ENCODE results near the gene CEBPA. TPM values are rescaled to one million over a fixed set of nuclear protein-coding genes. Genes with fewer than 3 reads are reported as not detected.

The CEBPA gene
- total RNA-seq, 1 experiment from 2014 or later, result 10.9 TPM

DNA sequence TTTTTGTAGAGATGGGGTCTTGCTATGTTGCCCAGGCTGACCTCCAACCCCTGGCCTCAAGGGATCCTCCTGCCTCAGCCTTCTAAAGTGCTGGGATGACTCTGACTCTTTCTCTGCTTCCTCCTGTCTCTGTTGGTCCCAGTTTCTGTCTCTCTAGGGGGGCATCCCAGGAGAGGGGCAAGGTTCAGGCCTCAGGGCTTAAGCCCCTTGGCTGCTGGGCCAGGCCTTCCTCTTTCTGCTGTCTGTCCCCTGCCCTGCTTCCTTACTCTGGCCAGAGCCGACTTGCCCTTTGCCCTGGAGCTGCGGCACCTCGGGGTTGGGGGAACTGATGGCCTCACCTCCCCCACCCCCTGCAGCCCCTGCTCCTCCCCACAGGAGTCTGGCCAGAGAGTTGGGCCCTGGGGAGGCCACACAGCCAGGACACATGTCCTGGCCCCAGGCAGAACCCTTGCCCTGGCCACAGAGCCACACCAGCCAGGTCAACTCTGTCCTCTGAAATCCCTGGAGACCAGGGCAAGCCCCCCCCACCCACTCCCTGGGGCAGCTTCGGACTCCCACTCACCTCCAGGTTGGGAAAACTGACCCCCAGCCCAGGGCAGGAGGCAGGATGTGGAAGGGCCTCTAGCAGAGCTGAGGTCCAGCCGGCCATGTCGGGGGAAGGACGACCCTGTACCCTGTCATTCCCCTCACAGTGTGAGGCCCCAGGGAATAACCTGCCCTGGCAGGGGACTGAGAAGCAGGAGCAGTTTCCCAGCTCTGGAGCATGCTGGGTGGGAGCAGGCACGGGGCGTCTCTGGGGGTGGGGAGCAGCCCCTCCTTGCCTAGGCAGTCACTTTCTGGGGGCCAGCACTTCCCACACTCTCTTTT lies 23.7 kb downstream of the CEBPA start:
- in situ Hi-C loops (cut with HindIII; ENCODE audit: low sequenced_read_pairs), result no loop called here
- DNase-seq (ENCODE audit: low spot score), result no peak

DNA sequence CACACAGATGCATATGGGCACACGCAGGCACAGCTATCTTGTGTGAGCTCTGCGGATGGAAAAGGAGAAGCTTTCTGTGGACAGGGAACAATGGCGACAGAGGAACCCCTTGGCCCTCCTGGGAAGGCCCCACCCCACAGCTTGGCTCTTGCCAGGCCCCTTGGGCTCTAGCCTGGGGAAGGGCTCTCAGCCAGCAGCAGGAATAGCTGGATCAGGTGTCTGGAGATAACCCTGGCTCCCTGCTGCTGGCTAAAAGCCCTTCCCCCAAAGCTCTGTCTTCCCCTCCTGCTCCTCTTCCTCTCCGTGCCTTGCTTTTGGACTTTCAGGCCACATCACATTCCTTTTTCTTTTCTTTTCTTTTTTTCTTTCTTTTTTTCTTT lies 24.3 kb downstream of the CEBPA start:
- in situ Hi-C loops (cut with HindIII; ENCODE audit: low sequenced_read_pairs), result no loop called here

DNA sequence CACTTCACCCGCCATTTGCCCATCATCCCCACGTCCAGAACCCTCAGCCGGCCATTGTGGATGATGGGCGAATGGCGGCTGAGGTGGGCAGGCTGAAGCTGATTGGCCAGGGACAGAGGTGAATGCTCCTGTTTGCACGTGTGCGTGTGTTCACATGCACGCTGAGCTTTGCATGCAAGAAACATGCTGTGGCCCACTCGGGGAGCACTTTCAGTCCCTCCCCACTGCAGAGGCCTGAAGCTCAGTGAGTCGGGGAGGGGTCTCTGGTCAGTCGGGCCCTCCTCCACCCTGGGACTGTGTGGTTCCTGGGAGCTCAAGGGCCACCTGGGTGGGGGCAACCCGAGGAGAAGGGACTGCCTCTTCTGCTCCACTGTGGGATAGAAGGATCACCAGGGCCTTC lies 24.9 kb downstream of the CEBPA start:
- DNase-seq (ENCODE audit: low spot score), result no peak
- in situ Hi-C loops (cut with HindIII; ENCODE audit: low sequenced_read_pairs), result no loop called here

More for the DNA sequence above, 24.3 kb downstream of the CEBPA start:
- no peak for DNase-seq (ENCODE audit: low spot score)

DNA sequence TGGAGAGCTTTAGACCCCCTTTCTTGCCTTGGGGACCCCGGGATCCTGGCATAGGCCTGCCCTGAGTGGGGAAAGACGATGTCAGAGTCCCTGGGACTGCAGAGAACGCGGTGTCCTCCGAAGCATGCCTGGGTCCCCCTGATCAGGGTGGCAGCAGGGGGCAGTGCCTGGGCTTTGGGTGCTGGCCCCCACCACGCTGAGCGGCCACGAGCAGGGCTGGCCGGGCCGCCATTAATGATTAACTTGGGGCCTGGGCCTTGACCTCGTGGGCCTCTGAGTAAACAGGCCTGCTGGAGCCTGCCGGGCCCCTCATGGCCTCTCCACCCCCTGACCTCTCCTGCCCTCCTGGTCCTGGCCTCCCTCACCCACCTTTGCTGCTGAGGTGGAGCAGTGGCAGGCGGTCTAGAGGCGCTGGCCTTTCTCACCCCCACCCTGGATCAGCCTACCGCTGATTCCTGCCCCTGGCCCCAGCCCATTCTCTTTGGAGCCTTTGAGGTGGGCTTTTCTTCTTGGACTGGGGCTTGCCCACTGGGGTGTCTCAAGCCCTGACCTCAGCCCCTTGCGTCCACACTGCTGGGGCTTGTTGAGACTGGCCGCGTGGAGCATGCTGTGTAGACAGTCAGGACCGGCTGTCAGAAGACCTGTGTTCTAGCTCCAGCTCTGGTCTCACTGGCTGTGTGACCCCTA lies 26.3 kb downstream of the CEBPA start:
- DNase-seq (ENCODE audit: low spot score), result no peak
- in situ Hi-C loops (cut with HindIII; ENCODE audit: low sequenced_read_pairs), result no loop called here

DNA sequence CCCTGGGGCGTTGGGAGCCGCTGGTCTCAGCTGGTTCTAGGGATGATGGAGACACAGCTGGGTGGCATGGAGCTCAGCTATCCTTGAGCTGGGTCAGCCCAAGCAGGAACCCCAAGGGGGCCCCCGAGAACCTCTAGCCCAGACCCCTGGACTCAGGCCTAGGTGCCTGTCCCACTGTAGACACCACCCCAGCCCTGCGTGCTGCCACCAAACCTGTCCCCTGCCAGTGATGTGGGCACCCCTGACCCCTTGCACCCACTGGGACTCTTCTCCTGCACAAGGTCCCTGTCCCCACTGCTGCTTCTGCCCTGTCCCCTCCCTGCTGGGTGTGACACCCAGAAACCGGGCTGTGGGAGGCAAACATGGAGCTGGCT lies 26.8 kb downstream of the CEBPA start:
- no peak for DNase-seq (ENCODE audit: low spot score)
- in situ Hi-C loops (cut with HindIII; ENCODE audit: low sequenced_read_pairs), result no loop called here

DNA sequence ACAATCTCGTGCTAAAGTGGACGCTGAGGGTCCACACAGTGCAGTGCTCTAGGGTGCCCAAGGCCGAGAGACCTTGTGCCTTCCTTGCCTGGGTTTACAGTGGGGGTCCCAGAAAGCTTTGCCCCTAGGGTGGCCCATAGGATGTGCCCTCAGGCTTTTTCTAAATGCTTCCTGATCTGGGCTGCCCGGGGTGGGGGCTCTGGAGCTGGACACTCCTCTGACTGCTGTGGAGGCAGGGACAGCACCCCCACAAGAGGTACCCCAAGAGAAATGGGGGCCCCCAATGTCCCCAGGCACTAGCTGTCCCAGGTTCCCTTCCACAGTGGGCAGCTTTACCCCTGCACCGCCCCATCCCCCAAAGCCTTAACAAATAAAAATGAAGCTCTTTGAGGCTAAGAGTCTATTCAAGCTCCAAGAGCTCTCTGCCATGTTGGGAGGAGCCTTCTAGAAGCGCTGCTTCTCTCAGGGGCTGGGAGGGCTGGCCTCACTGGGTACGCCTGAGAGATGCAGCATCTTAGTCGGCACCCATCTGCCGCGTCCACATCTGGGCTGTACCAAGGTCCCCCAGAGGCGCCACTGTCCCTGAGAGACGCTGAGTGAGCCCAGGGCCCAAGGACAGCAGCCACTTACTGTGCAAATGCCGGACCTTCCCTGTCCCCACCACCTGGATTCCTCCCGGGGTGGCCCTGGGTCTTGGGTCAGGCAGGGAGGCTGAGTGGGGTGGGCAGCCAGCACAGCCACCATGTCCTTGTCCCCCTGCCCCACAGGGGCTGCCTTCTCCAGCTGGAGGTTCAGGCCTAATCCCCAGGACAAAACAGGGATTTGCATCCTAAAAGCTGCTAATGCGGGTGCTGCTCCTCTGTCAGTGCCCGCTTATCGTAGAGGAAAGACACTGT lies 27.4 kb downstream of the CEBPA start:
- no peak for DNase-seq (ENCODE audit: low spot score)
- in situ Hi-C loops (cut with HindIII; ENCODE audit: low sequenced_read_pairs), result no loop called here

DNA sequence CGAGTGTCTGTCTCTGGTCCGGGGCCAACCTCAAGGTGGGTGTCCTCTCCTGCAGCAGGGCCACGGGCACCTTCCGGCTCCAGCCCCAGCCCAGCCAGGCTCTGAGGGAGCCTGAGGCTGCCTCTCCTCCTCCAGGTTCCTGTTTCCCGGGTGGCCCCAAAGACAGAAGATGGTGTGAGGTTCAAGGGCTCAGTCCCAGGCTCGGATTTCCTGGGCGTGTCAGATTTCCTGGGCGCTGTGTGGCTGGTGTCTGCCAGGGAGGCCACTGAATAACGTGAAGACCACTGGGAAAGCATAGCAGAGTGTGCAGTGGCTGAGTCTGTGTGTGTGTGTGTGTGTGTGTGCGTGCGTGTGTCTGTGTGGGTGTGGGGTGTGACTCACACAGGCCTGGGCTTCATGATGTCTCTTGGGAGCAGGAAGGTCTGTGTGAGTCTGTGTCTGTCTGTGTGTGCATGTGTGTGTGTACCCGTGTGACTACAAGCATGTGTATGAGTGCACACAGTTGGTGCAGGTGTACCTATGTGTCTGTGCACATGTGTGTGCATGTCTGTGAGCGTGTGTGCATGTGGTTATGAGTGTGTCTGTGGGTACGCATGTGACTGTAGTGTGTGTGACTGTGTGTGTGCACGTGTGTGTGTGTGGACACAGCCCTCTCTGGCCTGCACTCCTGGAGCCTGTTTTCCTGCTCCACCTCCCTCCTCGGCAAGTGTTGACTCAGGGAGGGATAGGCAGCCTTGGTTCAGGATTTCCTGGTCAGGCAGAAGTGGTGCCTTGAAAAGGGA lies 28.3 kb downstream of the CEBPA start:
- no peak for DNase-seq (ENCODE audit: low spot score)
- in situ Hi-C loops (cut with HindIII; ENCODE audit: low sequenced_read_pairs), result no loop called here

DNA sequence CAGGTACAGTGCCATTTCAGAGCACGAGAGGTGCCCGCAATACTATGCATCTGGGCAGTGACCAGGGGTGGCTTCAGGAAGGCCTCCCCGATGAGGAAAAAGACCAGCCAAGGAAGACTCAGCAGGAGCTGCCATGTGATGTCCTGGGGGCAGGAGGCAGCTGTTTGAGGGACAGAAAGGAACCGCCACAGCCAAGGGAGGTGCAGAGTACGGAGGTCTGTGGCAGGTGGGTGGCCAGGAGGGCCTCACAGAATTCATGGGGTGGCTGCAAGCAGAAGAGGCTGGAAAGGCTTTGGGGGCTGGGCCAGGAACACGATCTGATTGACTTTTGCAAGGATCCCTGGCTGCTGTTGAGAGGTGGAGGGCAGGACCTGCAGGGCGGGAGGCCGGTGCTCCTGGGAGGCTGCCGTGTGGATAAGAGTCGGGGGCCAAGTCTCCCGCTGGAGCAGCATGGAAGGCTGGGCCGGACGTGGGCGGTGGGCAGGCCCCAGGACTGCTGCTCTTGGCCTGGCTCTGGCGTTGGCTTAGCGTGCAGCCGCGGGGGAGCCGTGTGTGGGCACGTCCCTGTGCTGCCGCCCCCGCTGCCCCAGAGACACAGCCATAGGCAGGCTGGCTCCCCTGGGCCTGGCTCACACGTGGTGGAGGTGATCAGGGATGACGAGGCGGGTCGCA lies 29.1 kb downstream of the CEBPA start:
- in situ Hi-C loops (cut with HindIII; ENCODE audit: low sequenced_read_pairs), result no loop called here
- no peak for DNase-seq (ENCODE audit: low spot score)

DNA sequence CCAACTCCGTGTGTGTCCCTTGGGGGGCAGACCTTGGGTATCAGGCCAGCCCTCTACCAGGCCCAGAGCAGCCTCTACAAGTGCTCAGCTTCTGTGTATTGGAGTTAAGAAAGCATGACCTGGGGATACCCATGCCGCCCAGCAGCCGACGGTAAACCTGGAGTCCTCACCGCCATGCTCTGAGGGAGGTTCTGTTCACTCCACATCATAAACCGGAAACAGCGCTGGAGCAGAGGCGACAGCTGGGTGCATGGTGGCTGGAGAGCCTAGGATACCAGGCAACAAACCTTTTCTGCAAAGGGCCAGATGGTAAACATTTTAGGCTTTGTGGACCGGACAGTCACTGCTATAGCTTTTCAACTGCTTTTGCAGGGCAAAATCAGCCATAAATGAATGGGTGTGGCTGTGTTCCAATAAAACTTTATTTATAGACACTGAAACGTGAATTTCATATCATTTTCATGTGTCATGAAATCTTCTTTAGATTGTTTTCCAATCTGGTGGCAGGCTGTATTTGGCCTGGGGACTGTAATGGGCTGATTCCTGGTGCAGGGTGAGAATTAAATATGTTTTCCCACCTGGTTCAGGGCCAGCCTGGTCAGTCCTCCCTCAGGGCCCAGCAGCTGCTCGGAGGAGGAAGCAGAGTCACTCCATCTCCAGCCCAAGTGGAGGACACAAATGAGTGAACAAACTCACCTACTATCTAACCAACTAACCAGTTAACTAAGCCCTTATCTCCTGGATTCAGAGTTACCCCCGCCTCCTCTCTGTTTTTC lies 30.9 kb downstream of the CEBPA start:
- DNase-seq (ENCODE audit: low spot score), result no peak
- in situ Hi-C loops (cut with HindIII; ENCODE audit: low sequenced_read_pairs), result no loop called here

DNA sequence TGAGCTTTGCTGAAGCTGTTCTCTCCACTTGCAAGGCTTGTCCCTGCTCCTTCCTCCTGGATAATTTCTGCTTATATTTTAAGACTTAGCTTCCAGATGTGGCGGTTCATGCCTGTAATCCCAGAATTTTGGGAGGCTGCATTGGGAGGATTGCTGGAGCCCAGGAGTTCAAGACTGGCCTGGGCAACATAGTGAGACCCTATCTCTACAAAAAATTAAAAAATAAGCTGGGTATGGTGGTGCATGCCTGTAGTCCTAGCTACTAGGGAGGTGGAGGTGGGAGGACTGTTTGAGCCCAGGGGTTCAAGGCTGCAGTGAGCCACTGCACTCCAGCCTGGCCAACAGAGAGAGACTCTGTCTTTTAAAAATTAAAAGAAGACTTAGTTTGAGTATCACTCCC lies 31.6 kb downstream of the CEBPA start:
- no peak for DNase-seq (ENCODE audit: low spot score)
- in situ Hi-C loops (cut with HindIII; ENCODE audit: low sequenced_read_pairs), result no loop called here

DNA sequence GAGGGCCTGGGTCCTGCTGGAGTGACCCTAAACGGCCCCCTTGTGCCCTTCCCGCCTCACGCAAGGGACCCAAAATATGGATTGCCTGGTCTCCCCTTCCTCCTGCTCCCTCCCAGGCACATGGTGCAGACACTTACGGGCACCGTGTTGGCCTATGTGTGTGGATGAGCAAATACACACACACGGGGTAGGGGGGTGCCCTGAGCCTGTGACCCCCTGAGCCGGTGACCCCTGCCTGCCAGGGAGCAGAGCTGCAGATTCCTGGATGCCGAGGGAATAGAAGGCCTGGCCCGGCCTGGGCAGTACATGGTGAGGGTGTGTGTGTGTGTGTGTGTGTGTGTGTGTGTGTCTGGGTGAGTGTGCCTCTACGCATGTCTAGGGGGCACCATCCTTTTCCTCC lies 33.3 kb downstream of the CEBPA start:
- no peak for DNase-seq (ENCODE audit: low spot score)
- in situ Hi-C loops (cut with HindIII; ENCODE audit: low sequenced_read_pairs), result no loop called here

DNA sequence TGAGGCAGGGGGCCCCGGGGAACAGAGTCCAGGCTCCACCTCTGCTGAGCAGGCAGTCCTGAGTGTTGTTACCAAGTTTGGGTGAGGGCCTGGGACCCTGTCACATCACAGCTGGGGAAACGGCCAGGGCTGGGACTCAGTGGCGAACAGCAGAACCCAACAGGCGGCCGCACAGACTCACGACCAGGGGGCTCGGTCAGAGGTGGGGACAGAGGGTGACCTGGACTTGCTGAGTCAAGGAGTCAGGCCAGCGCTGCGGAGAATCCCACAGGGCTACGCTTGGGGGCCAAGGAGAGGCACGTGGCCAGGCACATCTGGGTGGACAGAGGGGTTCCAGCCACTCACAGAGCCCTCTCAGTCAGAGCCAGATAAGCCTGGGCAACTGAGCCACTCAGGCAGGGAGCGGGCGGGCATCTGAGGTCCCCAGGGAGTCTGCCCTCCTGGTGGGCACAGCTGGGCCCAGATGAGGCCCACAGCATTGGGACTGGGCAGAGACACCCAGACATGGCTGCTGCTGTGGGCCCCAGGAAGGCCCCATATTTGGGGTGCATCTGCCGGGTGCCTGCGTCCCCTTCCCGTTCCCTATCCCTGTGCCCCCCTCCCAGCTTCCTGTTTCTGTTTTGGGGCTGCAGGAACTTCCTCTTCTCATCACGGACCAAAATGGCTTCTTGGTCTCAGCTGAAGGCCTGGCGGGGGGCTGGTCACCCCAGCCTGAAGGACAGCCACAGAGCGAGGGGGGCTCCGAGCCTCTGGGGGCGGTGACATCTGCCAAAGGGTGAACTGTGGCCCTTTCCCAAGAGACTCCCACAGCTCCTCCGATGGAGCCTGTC lies 34.0 kb downstream of the CEBPA start:
- in situ Hi-C loops (cut with HindIII; ENCODE audit: low sequenced_read_pairs), result no loop called here

DNA sequence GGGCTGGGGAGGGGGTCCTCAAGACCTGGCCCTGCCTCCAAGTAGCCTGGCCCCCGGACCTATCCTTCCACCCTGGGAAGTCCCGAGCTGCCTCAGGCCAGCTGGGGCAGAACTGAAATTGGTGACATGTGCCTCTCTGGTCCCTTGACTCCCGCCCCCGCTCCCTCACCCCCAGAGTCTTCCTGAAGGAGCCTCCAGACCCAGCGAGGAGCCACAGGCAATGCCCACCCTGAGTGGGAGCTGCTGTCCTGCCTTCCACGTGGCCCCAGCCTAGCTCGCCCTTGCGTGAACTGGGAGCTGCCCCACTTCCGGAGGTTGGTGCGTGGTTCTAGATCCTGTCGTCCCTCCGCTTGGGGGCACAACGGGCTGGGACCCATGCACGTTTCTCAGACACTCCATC lies 34.6 kb downstream of the CEBPA start:
- in situ Hi-C loops (cut with HindIII; ENCODE audit: low sequenced_read_pairs), result no loop called here

More for the DNA sequence above, 34.0 kb downstream of the CEBPA start:
- DNase-seq (ENCODE audit: low spot score), result no peak

DNA sequence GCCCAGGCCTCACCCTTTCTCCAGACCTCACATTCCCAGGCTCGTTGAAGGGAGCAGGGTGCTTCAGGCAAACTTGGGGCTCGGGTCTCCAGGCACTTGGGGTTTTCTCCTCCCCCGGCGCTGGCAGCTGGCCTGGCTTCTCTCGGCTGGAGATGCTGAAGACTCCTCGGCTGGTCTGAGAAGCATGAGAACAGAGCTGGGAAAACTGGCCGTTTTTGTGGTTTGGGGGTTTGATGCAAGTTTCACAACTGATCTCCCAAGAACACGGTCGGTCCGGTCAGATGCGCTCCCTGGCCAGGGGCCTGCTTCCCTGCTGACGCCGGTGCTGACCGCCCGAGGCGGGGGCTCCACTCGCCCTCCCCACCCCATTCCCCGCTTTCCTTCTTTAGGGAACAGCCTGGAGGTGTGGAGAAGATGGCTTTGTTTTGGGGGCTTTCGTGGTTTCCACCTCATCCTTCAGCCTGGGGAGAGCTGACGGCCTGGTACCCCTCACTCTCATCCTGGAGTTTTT lies 35.3 kb downstream of the CEBPA start:
- in situ Hi-C loops (cut with HindIII; ENCODE audit: low sequenced_read_pairs), result no loop called here
- DNase-seq (ENCODE audit: low spot score), result no peak

More for the DNA sequence above, 34.6 kb downstream of the CEBPA start:
- DNase-seq (ENCODE audit: low spot score), result no peak

DNA sequence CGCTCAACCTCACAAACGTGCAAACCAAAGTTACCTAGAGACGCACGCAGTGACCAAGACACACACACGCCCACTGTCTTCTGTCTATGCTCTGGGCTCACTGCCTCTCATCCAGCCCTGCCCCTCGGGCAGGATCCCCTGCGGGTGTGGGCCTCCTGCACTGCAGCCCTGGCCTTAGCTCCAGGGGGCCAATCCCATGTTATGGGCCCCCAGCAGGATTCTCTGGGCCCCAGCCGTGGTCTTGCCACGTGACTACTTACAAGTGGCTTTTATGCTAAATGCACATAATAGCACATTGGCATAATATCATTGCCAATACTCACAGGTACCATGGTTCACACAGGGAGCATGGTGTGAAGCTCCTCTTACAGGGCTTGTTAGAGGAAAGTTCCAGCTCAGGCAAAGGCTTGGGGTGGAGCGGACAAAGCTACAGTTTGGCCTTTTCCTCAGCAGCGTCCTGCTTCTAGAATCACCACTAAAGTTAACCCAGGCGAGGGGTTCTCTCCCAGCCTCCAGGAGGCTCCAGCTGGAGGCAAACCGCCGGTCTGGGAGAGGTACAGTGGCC lies 37.4 kb downstream of the CEBPA start:
- in situ Hi-C loops (cut with HindIII; ENCODE audit: low sequenced_read_pairs), result no loop called here
- no peak for DNase-seq (ENCODE audit: low spot score)

DNA sequence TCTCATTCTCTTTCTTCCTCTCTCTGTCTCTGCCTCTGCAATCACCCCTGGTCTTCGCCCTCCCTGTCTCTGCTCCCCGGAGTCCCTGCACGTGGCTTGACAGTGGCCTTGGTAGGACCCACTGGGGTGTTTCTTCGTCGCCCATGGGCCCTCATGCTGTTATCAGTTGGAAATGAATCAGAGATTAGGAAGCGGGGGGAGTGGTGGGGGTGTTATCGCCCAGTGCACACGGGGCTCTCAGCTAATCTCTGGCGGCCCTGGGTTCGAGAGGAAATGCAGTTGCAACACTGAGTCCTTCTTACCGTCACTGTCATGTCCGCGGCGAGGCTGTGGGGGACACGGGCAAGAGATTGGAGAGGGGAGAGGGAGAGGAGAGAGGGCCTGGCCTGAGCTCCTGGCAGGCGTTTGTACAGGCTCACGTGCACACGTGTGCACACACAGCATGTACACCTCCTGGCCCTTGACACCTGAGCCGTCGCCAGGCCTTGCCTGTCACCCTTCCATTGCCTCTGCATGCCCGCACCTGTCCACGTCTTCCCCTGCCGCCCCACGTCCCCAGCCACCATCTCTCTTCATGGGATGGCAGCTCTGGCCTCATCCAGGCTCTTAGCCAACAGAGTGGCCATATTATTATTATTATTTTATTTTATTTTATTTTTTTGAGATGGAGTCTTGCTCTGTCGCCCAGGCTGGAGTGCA lies 38.9 kb downstream of the CEBPA start:
- no peak for DNase-seq (ENCODE audit: low spot score)
- in situ Hi-C loops (cut with HindIII; ENCODE audit: low sequenced_read_pairs), result no loop called here
